ENCODE measurements around the gene GADD45G. TPM values are rescaled to one million over a fixed set of nuclear protein-coding genes. Genes with fewer than 3 reads are reported as not detected.

The GADD45G gene
- total RNA-seq, 2 experiments from 2014 or later: 0.72 to 1.2 TPM

DNA sequence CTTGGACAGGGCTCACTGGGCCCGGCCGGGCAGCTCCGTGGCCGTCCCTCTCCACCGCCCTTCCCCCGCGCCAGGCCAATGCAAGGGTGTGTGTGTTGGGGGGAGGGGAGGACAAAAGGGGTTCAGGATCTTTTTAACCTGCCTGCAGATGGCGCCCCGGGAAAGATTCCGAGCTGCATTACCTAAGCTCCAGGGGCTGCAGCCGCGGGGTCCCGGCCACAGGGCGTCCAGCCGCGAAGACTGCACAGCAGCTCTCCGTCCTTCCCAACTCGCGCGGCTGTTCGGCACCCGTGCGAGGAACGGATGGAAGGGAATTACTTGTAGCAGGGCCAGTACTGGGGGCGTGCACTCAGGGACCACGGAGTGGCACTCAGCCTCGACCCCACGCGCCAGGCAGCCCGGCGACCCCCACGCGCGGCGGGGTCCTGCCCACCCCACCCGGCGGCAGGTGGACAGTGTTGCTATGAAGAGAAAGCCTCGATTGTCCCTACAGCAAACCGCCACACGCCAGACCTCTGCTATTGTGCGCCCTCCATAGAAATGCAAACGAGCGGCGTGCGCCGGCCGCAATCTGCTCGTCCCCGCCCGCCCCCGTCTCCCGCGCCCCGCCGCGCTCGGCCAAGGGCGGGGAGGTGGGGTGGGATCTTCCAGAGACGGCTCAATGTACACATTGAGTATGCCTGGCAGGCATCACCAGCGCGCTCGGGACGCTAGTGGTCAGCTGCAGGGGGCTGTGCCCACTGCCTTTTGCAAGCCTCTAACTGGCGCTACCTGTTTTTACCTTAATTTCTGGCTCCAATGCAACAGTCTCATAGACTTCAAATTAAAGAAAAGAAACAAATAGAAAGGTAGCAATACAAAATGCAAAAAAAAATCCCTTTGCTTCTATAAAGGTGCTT, 796 bp upstream of the GADD45G start:
- Mint-ChIP-seq H3K9me3 (no peaks in the 10 kb centered on the region), H3K27ac (no peak overlapping the region), H3K4me1 (ENCODE audit: low read depth) (peaks cover 34% of the 10 kb centered on the region), H3K4me3 (peak overlapping the region; percentile 84), H3K36me3 (ENCODE audit: low read depth) (no peaks in the 10 kb centered on the region), H3K27me3 (ENCODE audit: low read depth) (peaks cover 3% of the 10 kb centered on the region)
- intact Hi-C loops (cut with micrococcal nuclease): loop anchor here (1.0 to 10.0 kb wide), 12 partner anchors 27 to 1271 kb away; no protein-coding TSS in a partner anchor
- CTCF ChIA-PET: interaction anchor here (0.6 to 7.5 kb wide), 19 partner anchors 11 to 1935 kb away, joined by 3 to 110 read pairs (median 5); no protein-coding TSS in a partner anchor
- peak; percentile 64 for DNase-seq

DNA sequence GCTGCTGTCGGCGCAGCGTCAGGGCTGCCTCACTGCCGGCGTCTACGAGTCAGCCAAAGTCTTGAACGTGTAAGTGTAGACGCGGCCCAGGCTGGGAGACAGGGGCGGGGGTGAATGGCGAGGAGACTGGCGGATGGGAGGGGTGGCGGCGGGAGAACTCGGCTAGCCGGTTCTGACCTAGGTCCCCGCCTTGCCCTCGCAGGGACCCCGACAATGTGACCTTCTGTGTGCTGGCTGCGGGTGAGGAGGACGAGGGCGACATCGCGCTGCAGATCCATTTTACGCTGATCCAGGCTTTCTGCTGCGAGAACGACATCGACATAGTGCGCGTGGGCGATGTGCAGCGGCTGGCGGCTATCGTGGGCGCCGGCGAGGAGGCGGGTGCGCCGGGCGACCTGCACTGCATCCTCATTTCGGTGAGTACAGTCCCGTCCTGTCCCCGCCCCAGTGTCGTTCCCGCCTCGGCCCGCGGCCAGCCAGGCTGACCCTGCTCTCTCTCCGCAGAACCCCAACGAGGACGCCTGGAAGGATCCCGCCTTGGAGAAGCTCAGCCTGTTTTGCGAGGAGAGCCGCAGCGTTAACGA, 745 bp downstream of the GADD45G start:
- Mint-ChIP-seq H3K27ac (no peak overlapping the region), H3K9me3 (no peaks in the 10 kb centered on the region), H3K27me3 (ENCODE audit: low read depth) (peaks cover 3% of the 10 kb centered on the region), H3K4me1 (ENCODE audit: low read depth) (peaks cover 34% of the 10 kb centered on the region), H3K36me3 (ENCODE audit: low read depth) (no peaks in the 10 kb centered on the region), H3K4me3 (peak overlapping the region; percentile 74)
- peak; percentile 77 for DNase-seq
- intact Hi-C loops (cut with micrococcal nuclease): loop anchor here (5.0 to 10.0 kb wide), 2 partner anchors 183 to 1269 kb away; no protein-coding TSS in a partner anchor
- CTCF ChIA-PET: interaction anchor here (1.1 to 7.5 kb wide), 2 partner anchors 11 to 496 kb away, joined by 3 to 110 read pairs; no protein-coding TSS in a partner anchor

DNA sequence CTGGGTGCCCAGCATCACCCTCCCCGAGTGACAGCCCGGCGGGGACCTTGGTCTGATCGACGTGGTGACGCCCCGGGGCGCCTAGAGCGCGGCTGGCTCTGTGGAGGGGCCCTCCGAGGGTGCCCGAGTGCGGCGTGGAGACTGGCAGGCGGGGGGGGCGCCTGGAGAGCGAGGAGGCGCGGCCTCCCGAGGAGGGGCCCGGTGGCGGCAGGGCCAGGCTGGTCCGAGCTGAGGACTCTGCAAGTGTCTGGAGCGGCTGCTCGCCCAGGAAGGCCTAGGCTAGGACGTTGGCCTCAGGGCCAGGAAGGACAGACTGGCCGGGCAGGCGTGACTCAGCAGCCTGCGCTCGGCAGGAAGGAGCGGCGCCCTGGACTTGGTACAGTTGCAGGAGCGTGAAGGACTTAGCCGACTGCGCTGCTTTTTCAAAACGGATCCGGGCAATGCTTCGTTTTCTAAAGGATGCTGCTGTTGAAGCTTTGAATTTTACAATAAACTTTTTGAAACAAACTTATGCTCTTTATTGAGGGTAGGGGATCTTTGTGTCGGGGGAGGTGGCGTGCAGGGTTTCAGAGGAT, 1.3 kb downstream of the GADD45G start:
- DNase-seq: peak; percentile 49
- CTCF ChIA-PET: interaction anchor here (1.1 to 7.5 kb wide), 2 partner anchors 12 to 495 kb away, joined by 3 to 110 read pairs; no protein-coding TSS in a partner anchor
- Mint-ChIP-seq H3K36me3 (ENCODE audit: low read depth) (no peaks in the 10 kb centered on the region), H3K4me1 (ENCODE audit: low read depth) (peaks cover 34% of the 10 kb centered on the region), H3K4me3 (peak overlapping the region; percentile 74), H3K9me3 (no peaks in the 10 kb centered on the region), H3K27ac (no peak overlapping the region), H3K27me3 (ENCODE audit: low read depth) (peaks cover 3% of the 10 kb centered on the region)
- intact Hi-C loops (cut with micrococcal nuclease): loop anchor here (5.0 to 10.0 kb wide), 2 partner anchors 184 to 1269 kb away; no protein-coding TSS in a partner anchor

DNA sequence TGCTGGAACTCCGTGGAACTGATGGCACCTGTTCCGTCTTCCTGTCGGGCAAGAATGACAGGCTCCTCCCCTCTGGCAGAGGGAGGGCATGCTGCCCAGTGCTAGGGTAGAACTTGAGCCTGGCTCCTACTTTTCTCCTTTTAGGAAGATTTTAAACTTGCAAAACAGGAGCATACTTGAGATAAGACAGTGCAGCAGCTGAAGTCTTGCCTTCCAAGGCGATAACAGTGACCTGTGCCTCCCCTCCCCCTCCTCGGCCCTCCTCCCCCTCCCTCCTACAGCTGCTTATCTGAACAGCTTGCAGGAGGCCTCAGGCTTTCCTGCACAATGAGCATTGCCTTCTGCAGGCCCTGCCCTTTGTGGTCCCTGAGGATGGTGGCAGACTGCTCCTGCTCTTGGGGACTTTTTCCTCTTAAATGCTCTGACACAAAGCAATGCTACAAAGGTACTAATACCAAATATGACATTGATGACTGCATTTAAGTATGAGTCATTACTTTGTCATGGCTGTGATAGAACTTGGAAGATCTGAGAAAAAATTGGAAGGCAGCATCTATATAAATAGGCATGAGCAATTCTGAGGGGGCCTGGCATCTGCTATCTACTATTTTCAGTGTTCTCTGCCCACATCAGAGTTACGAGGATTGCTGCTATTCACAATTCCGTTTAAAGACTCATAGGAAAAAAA, 2.0 kb downstream of the GADD45G start:
- CTCF ChIA-PET: interaction anchor here (1.1 to 7.5 kb wide), 3 partner anchors 9 to 495 kb away, joined by 3 to 110 read pairs (median 6); no protein-coding TSS in a partner anchor
- H3K27ac Mint-ChIP-seq: no peak overlapping the region
- DNase-seq: peak; percentile 70

DNA sequence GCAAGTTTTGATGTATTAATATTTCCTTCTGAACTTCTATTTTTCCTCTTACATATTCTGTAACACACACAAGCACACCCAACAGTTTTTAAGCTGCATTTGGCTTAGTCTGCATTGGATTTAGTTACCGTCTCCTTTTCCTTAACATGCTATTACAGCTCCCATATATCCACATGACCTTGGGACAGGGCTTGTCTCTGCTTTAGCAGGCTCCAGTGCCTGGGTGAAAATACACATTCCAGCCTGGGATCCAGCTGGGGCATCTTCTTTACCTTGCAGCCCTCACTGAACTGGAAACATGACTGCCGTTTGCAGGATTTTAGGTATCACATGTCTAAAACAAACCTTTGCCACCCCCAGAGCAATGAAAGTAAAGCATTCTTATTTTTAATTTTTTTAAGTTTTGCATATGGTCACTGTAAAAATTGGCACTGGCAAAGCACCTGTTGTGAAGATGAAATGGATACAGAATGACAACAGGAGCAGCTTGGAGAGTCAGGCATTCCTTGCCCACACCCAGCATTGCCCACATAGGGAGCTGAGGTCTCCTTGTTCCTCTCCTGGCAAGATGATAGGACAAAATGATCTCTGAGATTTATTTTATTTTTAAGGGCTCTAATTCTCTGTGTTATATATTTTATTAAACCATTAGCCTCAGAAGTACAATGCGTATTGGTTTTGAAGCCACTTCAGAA, 4.0 kb downstream of the GADD45G start:
- CTCF ChIA-PET: interaction anchor here (2.0 kb wide), 2 partner anchors 11 to 15 kb away, joined by 6 read pairs; no protein-coding TSS in a partner anchor
- Mint-ChIP-seq H3K9me3 (peaks cover 2% of the 10 kb centered on the region), H3K4me1 (ENCODE audit: low read depth) (peaks cover 26% of the 10 kb centered on the region), H3K36me3 (ENCODE audit: low read depth) (no peaks in the 10 kb centered on the region), H3K27me3 (ENCODE audit: low read depth) (no peaks in the 10 kb centered on the region), H3K4me3 (no peak overlapping the region), H3K27ac (peak overlapping the region; percentile 50)
- no peak for DNase-seq
- intact Hi-C loops (cut with micrococcal nuclease): loop anchor here (5.0 to 10.0 kb wide), 2 partner anchors 186 to 1266 kb away; no protein-coding TSS in a partner anchor

More for the DNA sequence above, 2.0 kb downstream of the GADD45G start:
- Mint-ChIP-seq H3K9me3 (no peaks in the 10 kb centered on the region), H3K36me3 (ENCODE audit: low read depth) (no peaks in the 10 kb centered on the region), H3K27me3 (ENCODE audit: low read depth) (peaks cover 3% of the 10 kb centered on the region), H3K4me1 (ENCODE audit: low read depth) (peaks cover 34% of the 10 kb centered on the region), H3K4me3 (peak overlapping the region; percentile 74)
- intact Hi-C loops (cut with micrococcal nuclease): loop anchor here (1.0 to 10.0 kb wide), 4 partner anchors 95 to 1268 kb away; no protein-coding TSS in a partner anchor

DNA sequence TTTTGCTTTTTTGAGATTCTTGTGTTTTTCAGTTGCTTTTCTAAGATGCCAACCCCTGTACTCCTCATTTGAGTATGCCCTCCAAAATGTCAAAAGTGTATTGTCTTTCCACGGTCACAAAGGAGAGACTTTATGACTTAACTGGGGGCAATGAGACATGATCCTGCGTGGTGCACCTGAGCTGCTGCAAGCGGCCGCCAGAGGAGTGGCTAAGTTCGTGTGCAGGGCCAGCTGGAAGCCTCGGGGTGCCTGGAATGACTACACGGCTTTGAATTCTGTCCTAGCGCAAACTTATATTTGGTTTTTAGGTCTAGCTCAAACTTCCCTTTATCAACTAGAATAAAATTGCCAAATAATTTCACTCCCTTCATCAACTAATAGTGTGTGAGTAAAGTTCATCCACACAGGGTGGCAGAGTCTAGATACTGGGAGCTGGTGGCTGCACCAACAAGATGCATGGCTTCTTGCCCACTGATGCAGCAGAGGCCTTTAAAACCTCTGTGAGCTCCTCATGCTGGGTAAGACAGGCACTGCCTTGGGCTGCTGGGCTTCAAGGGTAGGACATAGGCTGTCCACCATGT, 4.7 kb downstream of the GADD45G start:
- Mint-ChIP-seq H3K27ac (no peak overlapping the region), H3K9me3 (peaks cover 2% of the 10 kb centered on the region), H3K4me1 (ENCODE audit: low read depth) (peaks cover 22% of the 10 kb centered on the region), H3K36me3 (ENCODE audit: low read depth) (no peaks in the 10 kb centered on the region), H3K4me3 (no peak overlapping the region), H3K27me3 (ENCODE audit: low read depth) (no peaks in the 10 kb centered on the region)
- intact Hi-C loops (cut with micrococcal nuclease): loop anchor here (5.0 to 10.0 kb wide), 2 partner anchors 187 to 1265 kb away; no protein-coding TSS in a partner anchor
- DNase-seq: no peak
- CTCF ChIA-PET: interaction anchor here (0.6 to 2.0 kb wide), 4 partner anchors 15 to 492 kb away, joined by 3 to 6 read pairs (median 3); no protein-coding TSS in a partner anchor

DNA sequence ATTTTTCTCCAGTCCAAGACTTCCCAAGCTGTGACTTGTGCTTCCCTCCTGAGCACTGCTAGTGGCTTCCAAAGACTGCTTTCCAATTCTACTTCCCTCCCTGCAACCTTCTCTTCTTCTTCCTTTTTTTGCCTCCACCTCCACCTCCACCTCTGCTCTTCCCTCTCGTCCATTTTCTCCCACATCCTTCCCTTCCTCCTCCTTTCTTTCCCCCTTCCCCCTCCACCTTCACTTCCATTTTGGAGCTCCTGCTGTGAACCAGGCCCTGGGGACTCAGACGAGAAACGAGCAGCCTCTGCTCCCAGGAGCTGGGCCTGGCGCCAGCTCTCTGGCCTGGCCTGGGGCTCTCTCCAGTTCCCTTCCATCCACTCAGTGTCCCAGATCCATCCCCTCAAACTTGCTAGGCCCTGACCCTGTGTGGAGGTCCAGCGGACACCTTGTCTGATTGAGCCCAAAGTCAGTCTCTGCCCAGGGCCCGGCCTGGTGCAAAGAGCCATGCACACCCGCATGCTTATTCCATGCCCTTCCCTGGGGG, 5.6 kb downstream of the GADD45G start:
- intact Hi-C loops (cut with micrococcal nuclease): no loop called here
- H3K27ac Mint-ChIP-seq: no peak overlapping the region
- H3K4me3 Mint-ChIP-seq: no peak overlapping the region
- peaks cover 20% of the 10 kb centered on the region for H3K4me1 Mint-ChIP-seq (ENCODE audit: low read depth)
- CTCF ChIA-PET: interaction anchor here (0.8 to 1.3 kb wide), 4 partner anchors 8 to 491 kb away, joined by 3 to 5 read pairs (median 4); no protein-coding TSS in a partner anchor
- no peak for DNase-seq
- H3K9me3 Mint-ChIP-seq: peaks cover 2% of the 10 kb centered on the region
- no peaks in the 10 kb centered on the region for H3K27me3 Mint-ChIP-seq (ENCODE audit: low read depth)
- no peaks in the 10 kb centered on the region for H3K36me3 Mint-ChIP-seq (ENCODE audit: low read depth)

DNA sequence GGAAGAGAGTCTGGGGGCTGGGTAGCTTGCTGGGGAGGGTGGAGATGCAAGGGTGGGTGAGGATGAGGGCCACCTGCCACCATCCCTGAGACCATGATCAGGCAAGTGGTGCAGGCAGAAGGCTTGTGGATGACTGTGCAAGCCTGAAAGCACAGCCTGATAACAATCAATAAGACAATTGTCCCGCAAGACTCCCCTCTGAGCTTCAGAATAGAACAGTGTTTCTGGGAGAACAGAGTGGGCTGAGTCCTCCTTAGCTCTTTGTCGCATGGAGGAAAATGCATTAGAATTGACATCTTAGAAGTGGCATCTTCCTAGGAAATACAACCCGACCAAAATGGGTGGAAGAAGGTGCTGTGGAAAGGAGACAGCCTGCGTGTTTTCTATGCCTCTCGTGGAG, 6.6 kb downstream of the GADD45G start:
- CTCF ChIA-PET: interaction anchor here (1.0 to 2.3 kb wide), 3 partner anchors 9 to 490 kb away, joined by 4 to 8 read pairs (median 5); no protein-coding TSS in a partner anchor
- H3K4me1 Mint-ChIP-seq (ENCODE audit: low read depth): peaks cover 10% of the 10 kb centered on the region
- H3K9me3 Mint-ChIP-seq: peaks cover 2% of the 10 kb centered on the region
- no peaks in the 10 kb centered on the region for H3K27me3 Mint-ChIP-seq (ENCODE audit: low read depth)
- no peak overlapping the region for H3K27ac Mint-ChIP-seq
- H3K4me3 Mint-ChIP-seq: no peak overlapping the region
- H3K36me3 Mint-ChIP-seq (ENCODE audit: low read depth): no peaks in the 10 kb centered on the region
- intact Hi-C loops (cut with micrococcal nuclease): no loop called here
- no peak for DNase-seq

DNA sequence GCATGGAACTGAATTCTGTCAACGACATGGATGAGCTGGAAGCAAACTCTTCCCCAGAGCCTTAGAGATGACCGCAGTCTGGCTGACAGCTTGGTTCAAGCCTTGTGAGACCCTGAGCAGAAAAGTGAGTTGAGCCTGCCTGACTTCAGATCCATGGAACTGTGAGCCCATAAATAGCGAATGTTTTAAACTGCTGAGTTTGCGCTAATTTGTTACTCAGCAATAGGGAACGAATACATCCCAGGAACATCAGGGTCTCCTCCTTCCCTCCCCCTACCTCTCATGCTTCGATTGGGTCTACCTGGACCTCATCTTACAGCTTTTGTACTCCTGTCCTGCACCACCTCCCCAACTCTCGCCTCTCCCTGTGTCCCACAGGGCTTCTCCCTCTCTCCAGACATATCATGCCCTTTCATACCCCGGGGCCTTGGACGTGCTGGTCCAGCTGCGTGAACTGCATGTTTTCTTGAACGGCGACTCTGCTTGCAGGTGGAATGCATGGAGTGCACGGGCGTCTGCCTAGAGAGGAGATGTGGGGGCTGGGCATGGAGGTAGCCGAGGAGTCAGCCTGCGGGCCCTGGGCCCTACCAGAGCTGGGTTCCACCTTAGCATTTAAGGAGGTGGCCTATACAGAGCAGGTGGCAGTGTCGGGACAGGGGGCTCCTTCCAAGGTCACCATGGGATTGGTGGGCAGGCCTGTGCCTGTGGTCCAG, 7.9 kb downstream of the GADD45G start:
- Mint-ChIP-seq H3K4me1 (ENCODE audit: low read depth) (no peaks in the 10 kb centered on the region), H3K4me3 (no peak overlapping the region), H3K9me3 (peaks cover 2% of the 10 kb centered on the region), H3K27me3 (ENCODE audit: low read depth) (no peaks in the 10 kb centered on the region), H3K27ac (no peak overlapping the region), H3K36me3 (ENCODE audit: low read depth) (no peaks in the 10 kb centered on the region)
- CTCF ChIA-PET: interaction anchor here (0.5 to 2.3 kb wide), 5 partner anchors 10 to 489 kb away, joined by 3 to 8 read pairs (median 7); no protein-coding TSS in a partner anchor
- no peak for DNase-seq
- intact Hi-C loops (cut with micrococcal nuclease): no loop called here
